ENCODE data around the gene ITIH6. TPM values are rescaled to one million over a fixed set of nuclear protein-coding genes. Genes with fewer than 3 reads are reported as not detected.

The ITIH6 gene
- total RNA-seq, 1 experiment from 2014 or later = 0.29 TPM

- CTCF ChIA-PET = no interaction called here
- Mint-ChIP-seq H3K36me3 (ENCODE audit: insufficient read depth, unreplicated experiment) (no peaks in the 10 kb centered on the region), H3K4me1 (ENCODE audit: low read depth, unreplicated experiment) (no peaks in the 10 kb centered on the region), H3K27ac (ENCODE audit: unreplicated experiment) (no peak overlapping the region), H3K9me3 (ENCODE audit: unreplicated experiment) (no peaks in the 10 kb centered on the region), H3K27me3 (ENCODE audit: insufficient read depth, unreplicated experiment) (no peaks in the 10 kb centered on the region), H3K4me3 (ENCODE audit: unreplicated experiment) (no peak overlapping the region)
- no TSS peak for BruUV-seq (replicated peaks)
- Histone ChIP-seq H3K4me1 (no peaks in the 10 kb centered on the region), H3K9me3 (no peaks in the 10 kb centered on the region), H3K27me3 (replicated peaks; ENCODE audit: control insufficient read depth, insufficient read depth, low read length) (no peaks in the 10 kb centered on the region), H3K4me3 (ENCODE audit: low read depth, low read length) (no peak overlapping the region), H3K36me3 (ENCODE audit: control insufficient read depth, insufficient read depth, low read length) (no peaks in the 10 kb centered on the region)
- no peak for TF ChIP-seq CTCF (IDR thresholded peaks at IDR 0.05; ENCODE audit: insufficient read depth in 1 of 2, low read depth in 1 of 2, low read length in 1 of 2, severe bottlenecking in 1 of 2, unreplicated experiment in 1 of 2)
- intact Hi-C loops (cut with micrococcal nuclease; ENCODE audit: unreplicated experiment) = no loop called here
- no peak for DNase-seq
- POLR2A ChIA-PET = no interaction called here
Measured at GRCh38 chrX:54825716-54826438, 27.8 kb upstream of the ITIH6 start.

- no peak overlapping the region for H3K4me3 ChIP-seq (ENCODE audit: low read depth, low read length)
- intact Hi-C loops (cut with micrococcal nuclease; ENCODE audit: unreplicated experiment) = no loop called here
- POLR2A ChIA-PET = no interaction called here
- Mint-ChIP-seq H3K4me3 (ENCODE audit: unreplicated experiment) (no peak overlapping the region), H3K27me3 (ENCODE audit: insufficient read depth, unreplicated experiment) (no peaks in the 10 kb centered on the region), H3K36me3 (ENCODE audit: insufficient read depth, unreplicated experiment) (no peaks in the 10 kb centered on the region), H3K4me1 (ENCODE audit: low read depth, unreplicated experiment) (no peaks in the 10 kb centered on the region), H3K9me3 (ENCODE audit: unreplicated experiment) (no peaks in the 10 kb centered on the region), H3K27ac (ENCODE audit: unreplicated experiment) (no peak overlapping the region)
- H3K9me3 ChIP-seq = no peaks in the 10 kb centered on the region
- CTCF ChIA-PET = no interaction called here
- H3K36me3 ChIP-seq (ENCODE audit: control insufficient read depth, insufficient read depth, low read length) = no peaks in the 10 kb centered on the region
- no peak for DNase-seq
- no peak for TF ChIP-seq CTCF (IDR thresholded peaks at IDR 0.05; ENCODE audit: insufficient read depth in 1 of 2, low read depth in 1 of 2, low read length in 1 of 2, severe bottlenecking in 1 of 2, unreplicated experiment in 1 of 2)
- H3K4me1 ChIP-seq = no peaks in the 10 kb centered on the region
- H3K27me3 ChIP-seq (replicated peaks; ENCODE audit: control insufficient read depth, insufficient read depth, low read length) = no peaks in the 10 kb centered on the region
- BruUV-seq (replicated peaks) = no TSS peak
Measured at GRCh38 chrX:54824722-54825121, 26.7 kb upstream of the ITIH6 start.

- no peak overlapping the region for H3K4me3 Mint-ChIP-seq (ENCODE audit: unreplicated experiment)
- ChIA-PET POLR2A (no interaction called here), CTCF (no interaction called here)
- H3K36me3 Mint-ChIP-seq (ENCODE audit: insufficient read depth, unreplicated experiment) = no peaks in the 10 kb centered on the region
- DNase-seq = no peak
- H3K4me1 Mint-ChIP-seq (ENCODE audit: low read depth, unreplicated experiment) = no peaks in the 10 kb centered on the region
- H3K4me1 ChIP-seq = no peaks in the 10 kb centered on the region
- H3K9me3 Mint-ChIP-seq (ENCODE audit: unreplicated experiment) = no peaks in the 10 kb centered on the region
- no peak overlapping the region for H3K27ac Mint-ChIP-seq (ENCODE audit: unreplicated experiment)
- TF ChIP-seq CTCF (IDR thresholded peaks at IDR 0.05; ENCODE audit: insufficient read depth in 1 of 2, low read depth in 1 of 2, low read length in 1 of 2, severe bottlenecking in 1 of 2, unreplicated experiment in 1 of 2) = no peak
- H3K27me3 ChIP-seq (replicated peaks; ENCODE audit: control insufficient read depth, insufficient read depth, low read length) = no peaks in the 10 kb centered on the region
- no TSS peak for BruUV-seq (replicated peaks)
- intact Hi-C loops (cut with micrococcal nuclease; ENCODE audit: unreplicated experiment) = no loop called here
- H3K4me3 ChIP-seq (ENCODE audit: low read depth, low read length) = no peak overlapping the region
- H3K27me3 Mint-ChIP-seq (ENCODE audit: insufficient read depth, unreplicated experiment) = no peaks in the 10 kb centered on the region
- H3K9me3 ChIP-seq = no peaks in the 10 kb centered on the region
- H3K36me3 ChIP-seq (ENCODE audit: control insufficient read depth, insufficient read depth, low read length) = no peaks in the 10 kb centered on the region
Measured at GRCh38 chrX:54824195-54824594, 26.1 kb upstream of the ITIH6 start.
